GM12892 (cell line): ENCODE data around the gene TRAF3.

Experiments
- POLR2A ChIP-seq: IDR thresholded peaks from 2 replicates; pipeline ENCODE4 v1.6.1; 2011; ENCODE audit warnings: low read depth, low read length, control low read depth
- POLR2AphosphoS5 ChIP-seq: IDR thresholded peaks from 2 replicates; pipeline ENCODE4 v1.6.1; 2011; ENCODE audit warnings: low read depth, low read length, control low read depth

DNA sequence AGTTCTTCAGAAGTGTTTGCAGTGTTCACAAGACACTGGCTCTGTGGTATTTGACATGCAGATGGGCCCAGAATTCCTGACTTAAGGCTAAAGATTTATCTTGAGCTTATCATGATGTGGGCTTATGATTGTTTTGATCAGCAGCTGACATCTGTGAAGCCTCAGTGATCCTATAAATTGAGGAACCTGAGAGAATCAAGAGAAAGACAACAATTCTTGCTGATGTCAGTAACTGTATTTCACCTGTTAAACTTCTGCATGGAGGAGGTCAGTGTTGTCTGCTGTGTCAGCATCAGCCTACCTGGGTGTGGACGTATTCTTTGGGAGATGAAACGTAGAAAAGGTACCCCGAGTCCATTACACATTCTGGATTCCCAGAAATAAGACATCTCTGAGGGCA lies 33.3 kb downstream of the TRAF3 start:
- TF ChIP-seq POLR2A, result no peak
- no peak for TF ChIP-seq POLR2AphosphoS5
